Measurements from ENCODE around the gene HOXC6.

DNA sequence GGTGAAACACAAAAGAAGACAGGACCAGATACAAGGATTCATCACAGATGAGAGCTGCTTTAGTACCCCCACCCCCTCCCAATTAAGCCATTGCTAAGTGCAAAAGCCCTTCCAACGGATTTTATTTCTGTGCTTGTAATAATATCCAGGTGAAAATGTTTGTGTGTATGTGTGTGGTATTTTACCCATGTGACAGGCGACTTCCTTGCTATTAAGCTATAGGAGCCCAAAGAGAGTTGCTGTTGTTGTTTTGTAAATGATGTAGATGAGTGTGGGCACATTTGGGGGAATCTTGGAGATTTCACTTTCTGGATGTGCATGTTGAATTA lies 22.2 kb downstream of the HOXC6 start:
- TF ChIP-seq CTCF (conservative IDR thresholded peaks at IDR 0.05; ENCODE audit: low read depth in 2 of 2) (no peak), CREB1 (CRISPR knock-in tag; IDR thresholded peaks at IDR 0.05; ENCODE audit: low read depth) (no peak), REST (IDR thresholded peaks at IDR 0.05; ENCODE audit: unreplicated experiment) (no peak), ZNF462 (CRISPR knock-in tag; IDR thresholded peaks at IDR 0.05) (no peak)

All from GM23338 (cell line).